Kidney epithelial cell (primary cell): ENCODE data around the gene CCDC85A. TPM values are rescaled to one million over a fixed set of nuclear protein-coding genes. Genes with fewer than 3 reads are reported as not detected.

ENCODE experiments used
- DNase-seq: peaks from one replicate; pipeline ENCODE4 v3.0.0-alpha.2; 2010; ENCODE audit warnings: low read depth
- H3K27me3 ChIP-seq: 2 replicates; pipeline ENCODE4 v1.6.0; 2011; ENCODE audit warnings: low read length; ENCODE audit not compliant: control insufficient read depth, insufficient read depth
- H3K36me3 ChIP-seq: 2 replicates; pipeline ENCODE4 v1.5.1; 2011; ENCODE audit warnings: low read length; ENCODE audit not compliant: control insufficient read depth, insufficient read depth
- H3K4me3 ChIP-seq: 2 replicates; pipeline ENCODE4 v1.5.1; 2011; ENCODE audit warnings: low read depth, mild to moderate bottlenecking, control low read depth, low read length
- total RNA-seq: library from RNA; depleted of rRNA; stranded (reverse); fragments of >200 nt; gene quantifications from 2 replicates; pipeline ENCODE4 v1.2.3, GENCODE V29; 2015
- TF ChIP-seq, protein P1 (sequence below): IDR thresholded peaks from 2 replicates; pipeline ENCODE4 v1.5.1; 2011; ENCODE audit warnings: mild to moderate bottlenecking, moderate library complexity, low read length, control low read depth, inconsistent platforms; ENCODE audit not compliant: insufficient read depth, poor library complexity, severe bottlenecking

The CCDC85A gene
- total RNA-seq, 1 donor from 2014 or later, result 0.29 TPM

DNA sequence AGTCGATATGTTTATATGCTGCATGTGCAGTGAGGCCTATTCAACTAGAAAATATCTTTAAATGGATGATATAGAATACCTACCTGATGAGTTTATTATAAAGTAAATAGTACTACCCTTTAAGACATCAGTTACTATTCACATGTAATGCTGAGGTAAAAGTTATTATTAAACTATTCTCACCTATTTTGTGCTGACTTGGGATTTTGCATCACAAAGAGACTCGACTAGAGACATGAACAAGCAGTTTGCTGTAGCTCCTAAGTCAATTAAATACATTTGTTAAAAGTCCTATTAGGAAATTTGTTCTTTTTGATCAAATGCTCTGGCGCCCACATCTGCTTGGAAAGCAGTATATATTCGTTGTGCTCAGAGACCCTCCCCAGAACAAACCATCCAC lies 164.1 kb downstream of the CCDC85A start:
- no peak overlapping the region for H3K4me3 ChIP-seq
- H3K27me3 ChIP-seq, result no peaks in the 10 kb centered on the region
- H3K36me3 ChIP-seq, result no peaks in the 10 kb centered on the region
- no peak for DNase-seq
- TF ChIP-seq, protein P1, sequence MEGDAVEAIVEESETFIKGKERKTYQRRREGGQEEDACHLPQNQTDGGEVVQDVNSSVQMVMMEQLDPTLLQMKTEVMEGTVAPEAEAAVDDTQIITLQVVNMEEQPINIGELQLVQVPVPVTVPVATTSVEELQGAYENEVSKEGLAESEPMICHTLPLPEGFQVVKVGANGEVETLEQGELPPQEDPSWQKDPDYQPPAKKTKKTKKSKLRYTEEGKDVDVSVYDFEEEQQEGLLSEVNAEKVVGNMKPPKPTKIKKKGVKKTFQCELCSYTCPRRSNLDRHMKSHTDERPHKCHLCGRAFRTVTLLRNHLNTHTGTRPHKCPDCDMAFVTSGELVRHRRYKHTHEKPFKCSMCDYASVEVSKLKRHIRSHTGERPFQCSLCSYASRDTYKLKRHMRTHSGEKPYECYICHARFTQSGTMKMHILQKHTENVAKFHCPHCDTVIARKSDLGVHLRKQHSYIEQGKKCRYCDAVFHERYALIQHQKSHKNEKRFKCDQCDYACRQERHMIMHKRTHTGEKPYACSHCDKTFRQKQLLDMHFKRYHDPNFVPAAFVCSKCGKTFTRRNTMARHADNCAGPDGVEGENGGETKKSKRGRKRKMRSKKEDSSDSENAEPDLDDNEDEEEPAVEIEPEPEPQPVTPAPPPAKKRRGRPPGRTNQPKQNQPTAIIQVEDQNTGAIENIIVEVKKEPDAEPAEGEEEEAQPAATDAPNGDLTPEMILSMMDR, result no peak

DNA sequence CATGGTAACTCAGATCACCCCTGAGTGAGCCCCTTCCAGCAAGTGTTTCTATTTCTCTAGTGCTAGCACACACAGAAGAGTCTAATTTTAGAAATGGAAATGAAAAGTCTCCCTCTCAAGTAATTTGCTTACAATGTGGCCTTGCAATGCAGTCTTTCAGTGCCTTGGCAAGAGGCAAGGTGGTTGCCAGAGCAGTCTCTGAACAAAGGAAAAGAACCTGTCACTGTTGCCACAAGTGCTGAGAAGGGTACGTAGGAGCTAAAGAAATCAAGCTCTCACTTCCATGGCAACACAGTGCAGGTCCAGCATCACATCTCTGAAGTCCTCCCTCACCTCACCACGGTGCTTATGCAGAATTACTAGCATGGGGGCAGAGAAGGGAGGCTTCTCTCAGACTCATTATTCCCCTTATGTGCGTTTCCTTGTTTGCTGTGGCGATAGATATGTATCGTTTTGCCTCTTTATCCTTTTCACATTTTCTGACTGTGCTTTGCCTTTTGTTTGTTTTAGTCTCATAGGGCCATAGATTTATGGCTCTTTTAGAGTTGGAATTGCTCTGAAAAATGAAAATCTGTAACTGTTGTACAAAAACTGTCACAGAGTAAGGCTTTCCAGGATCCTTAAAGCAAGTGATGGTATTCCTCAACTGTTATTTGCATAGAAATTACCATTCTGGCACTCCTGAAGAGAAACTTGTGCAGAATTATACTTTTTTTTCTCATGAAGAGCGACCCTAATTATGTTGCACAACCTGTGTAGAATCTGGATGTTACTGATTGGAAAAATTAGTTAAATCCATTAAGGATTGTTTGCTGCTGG lies 164.8 kb downstream of the CCDC85A start:
- TF ChIP-seq, protein P1, result no peak
- DNase-seq, result no peak
- Histone ChIP-seq H3K36me3 (no peaks in the 10 kb centered on the region), H3K27me3 (no peaks in the 10 kb centered on the region), H3K4me3 (no peak overlapping the region)

DNA sequence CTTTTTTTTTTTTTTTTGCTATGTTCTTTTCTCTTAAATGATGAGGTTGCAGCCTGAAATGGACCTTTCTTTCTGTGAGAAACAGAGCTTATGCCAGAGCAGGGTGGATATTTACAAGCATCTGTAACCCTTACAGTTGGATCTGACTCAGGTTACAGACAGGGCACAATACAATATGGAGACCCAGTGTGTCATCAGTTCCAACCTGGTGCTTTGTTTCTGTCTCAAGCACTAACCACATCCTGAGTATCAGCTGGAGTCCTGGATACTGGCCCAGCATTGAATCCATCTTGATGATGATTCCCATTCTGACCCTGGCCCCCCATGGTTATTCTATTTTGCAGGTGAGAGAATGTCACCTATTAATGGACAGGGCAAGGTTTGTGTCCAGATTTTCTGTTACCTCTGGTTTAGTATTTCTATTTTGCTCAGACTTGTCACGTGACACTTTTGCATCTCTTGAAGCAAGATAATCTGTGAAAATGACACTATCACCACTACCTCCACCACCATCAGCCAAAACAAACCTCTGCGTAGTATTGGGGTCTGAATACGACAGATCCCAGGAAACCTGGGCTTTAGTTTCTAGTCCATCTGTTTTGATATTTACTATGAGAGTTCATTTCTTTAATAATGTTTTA lies 174.0 kb downstream of the CCDC85A start:
- H3K4me3 ChIP-seq, result no peak overlapping the region
- TF ChIP-seq, protein P1, result no peak
- H3K27me3 ChIP-seq, result no peaks in the 10 kb centered on the region
- H3K36me3 ChIP-seq, result no peaks in the 10 kb centered on the region
- DNase-seq, result no peak

DNA sequence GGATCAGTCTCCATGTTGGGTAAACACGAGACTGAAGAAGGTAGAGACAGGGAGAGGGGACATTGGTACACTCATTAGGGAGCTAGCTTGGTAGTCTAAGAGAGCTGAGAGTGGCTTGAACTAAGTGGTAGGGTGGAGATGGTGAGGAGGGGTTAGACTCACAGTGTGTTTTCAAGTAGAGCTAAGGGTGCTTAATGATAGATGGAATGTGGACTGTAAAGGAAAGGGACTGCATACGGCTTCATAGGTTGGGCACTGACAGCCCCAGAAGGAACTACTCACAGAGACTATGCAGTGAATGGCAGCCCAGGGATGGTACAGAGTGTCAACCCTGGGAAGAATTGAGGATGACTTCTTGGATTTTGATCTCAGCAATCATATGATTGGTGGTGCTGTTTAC lies 178.1 kb downstream of the CCDC85A start:
- Histone ChIP-seq H3K4me3 (no peak overlapping the region), H3K36me3 (no peaks in the 10 kb centered on the region), H3K27me3 (no peaks in the 10 kb centered on the region)
- TF ChIP-seq, protein P1, result no peak
- no peak for DNase-seq

DNA sequence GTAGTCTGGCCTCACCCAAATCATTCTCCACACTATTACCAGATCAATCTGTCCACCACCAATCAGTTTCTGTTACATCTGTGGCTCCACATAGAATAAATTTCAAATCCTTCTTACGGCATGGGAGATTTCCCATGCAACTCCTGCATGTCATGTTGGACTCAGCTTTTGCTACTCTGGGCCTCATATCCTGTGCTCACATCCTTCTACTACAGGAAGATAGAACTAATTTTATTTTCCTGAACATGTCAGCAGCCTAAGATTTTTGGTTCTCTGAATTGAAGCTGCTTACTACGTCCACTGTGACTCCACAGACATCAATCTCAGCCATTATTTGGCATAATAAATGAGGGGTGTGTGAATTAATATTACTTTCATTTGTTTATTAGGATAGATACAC lies 181.1 kb downstream of the CCDC85A start:
- Histone ChIP-seq H3K36me3 (no peaks in the 10 kb centered on the region), H3K27me3 (no peaks in the 10 kb centered on the region), H3K4me3 (no peak overlapping the region)
- DNase-seq, result no peak
- TF ChIP-seq, protein P1, result no peak

DNA sequence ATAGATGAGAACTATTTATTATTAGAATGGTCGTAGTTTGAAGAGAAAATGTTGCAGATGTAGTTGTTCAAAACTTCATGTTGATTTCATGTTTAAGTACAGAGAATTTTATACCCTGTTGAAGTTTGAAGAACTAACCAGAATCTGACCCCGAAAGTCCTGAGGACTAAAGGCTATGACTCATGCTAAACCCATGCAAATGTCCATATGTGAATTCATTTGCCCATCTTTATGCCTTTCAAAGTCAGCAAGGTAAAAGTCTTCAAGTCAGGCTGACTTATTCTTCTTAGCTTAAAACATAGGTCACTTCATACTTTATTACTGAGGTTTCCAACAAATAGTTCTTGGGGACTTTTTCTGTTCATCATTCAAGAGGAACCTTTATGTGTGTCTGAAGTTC lies 185.5 kb downstream of the CCDC85A start:
- no peak for DNase-seq

More for the DNA sequence above, 185.5 kb downstream of the CCDC85A start:
- Histone ChIP-seq H3K27me3 (no peaks in the 10 kb centered on the region), H3K4me3 (no peak overlapping the region), H3K36me3 (no peaks in the 10 kb centered on the region)
- TF ChIP-seq, protein P1, result no peak
